ENCODE measurements around the gene SPTLC3.

The SPTLC3 gene

DNA sequence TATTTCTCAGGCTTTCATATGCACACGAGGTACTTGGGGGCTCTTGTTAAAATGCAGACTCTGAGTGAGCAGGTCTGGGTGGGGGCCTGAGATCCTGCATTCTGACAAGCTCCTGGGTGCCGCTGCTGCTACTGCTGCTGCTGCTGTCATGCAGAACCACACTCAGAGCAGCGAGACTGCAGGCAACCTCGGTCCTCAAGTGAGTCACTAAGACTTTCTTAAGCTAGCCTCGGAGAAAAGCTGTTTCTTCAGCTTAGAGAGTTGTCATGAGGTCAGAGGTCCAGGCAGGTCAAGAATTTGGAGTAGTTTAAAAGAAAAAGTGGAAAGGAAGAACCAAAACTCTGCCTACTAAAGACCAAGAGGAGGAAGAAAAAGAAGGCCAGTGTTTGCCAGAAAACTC lies 92.9 kb downstream of the SPTLC3 start:
- DNase-seq: no peak

GRCh38 chr20:13102237-13102636 lies 93.5 kb downstream of the SPTLC3 start:
- no peak for DNase-seq

DNA sequence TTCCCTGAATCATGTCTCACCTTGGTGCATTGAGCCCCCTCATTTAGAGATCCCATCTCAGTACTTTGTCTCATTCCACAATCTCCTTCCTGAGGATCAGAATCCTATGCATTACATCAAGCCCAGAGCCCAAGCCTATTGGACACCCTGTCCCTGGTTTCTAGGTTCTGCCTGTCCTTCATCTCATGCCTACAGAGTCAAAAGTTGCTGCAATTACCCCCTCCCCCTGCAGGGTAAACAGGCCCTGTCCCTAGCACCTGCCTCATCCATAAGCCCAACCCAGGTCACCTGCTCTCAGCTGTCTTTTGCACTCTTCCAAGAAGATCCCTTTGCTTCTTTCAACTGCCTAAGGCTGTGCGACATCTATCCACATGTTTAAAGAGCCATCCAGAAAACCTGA lies 93.9 kb downstream of the SPTLC3 start:
- DNase-seq: no peak

GRCh38 chr20:13105039-13105438 lies 96.3 kb downstream of the SPTLC3 start:
- no peak for DNase-seq

GRCh38 chr20:13105864-13106457 lies 97.2 kb downstream of the SPTLC3 start:
- DNase-seq: no peak

- no peak for DNase-seq
Measured at GRCh38 chr20:13109658-13110057, 100.9 kb downstream of the SPTLC3 start.

GRCh38 chr20:13110796-13111195 lies 102.0 kb downstream of the SPTLC3 start:
- DNase-seq: no peak

GRCh38 chr20:13111249-13111911 lies 102.6 kb downstream of the SPTLC3 start:
- no peak for DNase-seq

- DNase-seq: no peak
Measured at GRCh38 chr20:13113731-13114130, 105.0 kb downstream of the SPTLC3 start.

DNA sequence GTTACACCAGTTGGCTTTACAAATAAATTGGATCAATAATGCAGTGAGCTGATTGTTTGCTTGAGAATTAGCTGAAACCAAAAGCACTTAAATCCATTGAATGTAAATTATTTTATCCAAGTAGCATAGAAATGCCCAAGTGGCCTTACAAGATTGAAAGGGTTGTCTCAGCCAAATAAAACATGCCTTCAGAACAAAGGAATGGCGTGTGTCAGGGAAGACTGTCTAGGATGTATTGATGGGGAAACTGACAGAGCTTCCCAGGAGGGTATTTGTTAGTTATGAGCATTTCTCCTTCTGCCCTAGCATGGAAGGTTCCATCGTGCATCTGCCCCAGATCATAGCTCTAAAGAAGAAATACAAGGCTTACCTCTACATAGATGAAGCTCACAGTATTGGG lies 108.4 kb downstream of the SPTLC3 start:
- no peak for DNase-seq

GRCh38 chr20:13118676-13119075 lies 109.9 kb downstream of the SPTLC3 start:
- no peak for DNase-seq

DNA sequence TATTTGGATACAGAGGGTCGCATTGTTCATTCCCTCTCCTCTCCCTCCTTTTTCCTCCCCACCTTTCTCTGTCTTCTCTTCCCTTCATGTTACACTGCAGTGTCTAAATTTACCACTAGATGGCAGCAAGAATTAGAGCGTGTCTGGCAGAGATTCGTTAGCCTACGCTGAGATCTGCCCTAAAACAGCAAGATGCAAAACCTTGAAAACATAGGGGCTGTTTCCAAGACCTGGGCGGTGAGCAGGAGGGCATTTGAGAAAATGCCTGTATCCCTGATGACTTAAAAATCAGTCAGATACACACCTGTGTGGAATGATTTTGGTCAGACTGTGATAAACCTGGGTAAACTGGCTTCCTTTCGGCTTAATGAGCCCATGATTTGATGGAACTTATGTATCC lies 110.8 kb downstream of the SPTLC3 start:
- peak; percentile 23 for DNase-seq

- no peak for DNase-seq
Measured at GRCh38 chr20:13120471-13120870, 111.7 kb downstream of the SPTLC3 start.

- DNase-seq: no peak
Measured at GRCh38 chr20:13121840-13122515, 113.2 kb downstream of the SPTLC3 start.

- DNase-seq: no peak
Measured at GRCh38 chr20:13125486-13125885, 116.7 kb downstream of the SPTLC3 start.

DNA sequence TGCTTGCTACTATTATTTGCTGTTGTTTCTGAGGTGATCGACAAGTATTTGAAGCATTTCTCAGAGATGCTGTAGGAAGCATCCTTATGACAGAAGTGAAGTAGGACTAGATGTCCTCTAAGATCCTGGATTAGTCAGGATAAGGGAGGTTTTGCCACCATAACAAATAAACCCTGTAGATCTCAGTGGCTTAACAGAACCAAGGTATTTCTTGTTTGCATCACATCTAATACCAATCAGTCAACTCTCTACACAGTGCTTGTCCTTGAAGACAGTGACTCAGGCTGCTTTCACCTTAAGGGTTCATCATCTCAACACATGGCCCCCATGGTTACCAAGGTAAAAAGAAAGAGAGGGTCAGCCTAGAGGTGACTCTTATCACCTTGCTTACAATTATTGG lies 119.4 kb downstream of the SPTLC3 start:
- DNase-seq: no peak

GRCh38 chr20:13130061-13130706 lies 121.4 kb downstream of the SPTLC3 start:
- DNase-seq: no peak

DNA sequence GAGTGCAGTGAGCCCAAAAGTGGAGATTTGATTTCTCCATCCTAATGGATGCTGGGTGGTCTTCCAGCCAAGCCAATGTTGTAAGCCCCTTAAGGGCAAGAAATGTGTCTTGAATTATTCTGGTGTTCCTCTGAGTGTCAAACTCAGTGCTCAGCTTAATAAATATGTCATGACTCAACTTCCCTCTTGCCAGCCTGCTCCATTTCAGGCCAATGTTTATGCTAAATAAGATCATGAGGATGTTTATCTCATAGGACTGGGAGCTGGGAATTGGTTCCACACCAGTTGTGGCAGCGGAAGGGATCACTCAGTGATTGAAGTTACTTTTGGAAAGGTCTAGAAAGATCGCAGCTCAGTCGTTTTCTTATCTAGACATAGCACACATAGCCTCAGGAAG lies 121.9 kb downstream of the SPTLC3 start:
- DNase-seq: no peak

DNA sequence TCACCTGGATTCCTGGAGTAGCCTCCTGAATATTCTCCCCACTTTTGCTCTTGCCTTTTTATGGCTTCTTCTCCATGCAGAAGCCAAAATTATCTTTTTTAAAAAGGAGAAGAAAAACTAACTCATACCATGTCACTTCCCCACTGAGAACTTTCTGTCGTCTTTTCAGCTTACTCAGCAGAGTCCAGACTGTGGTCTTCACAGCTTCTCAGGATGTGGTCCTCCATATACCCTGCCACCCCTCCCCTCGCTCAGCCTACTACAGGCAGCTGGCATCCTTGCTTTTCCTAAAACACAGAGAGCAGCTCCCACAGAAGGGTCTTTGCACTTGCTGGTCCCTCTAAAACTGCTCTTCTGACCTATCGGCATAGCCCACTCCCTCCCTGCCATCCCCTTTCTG lies 122.9 kb downstream of the SPTLC3 start:
- no peak for DNase-seq

- DNase-seq: no peak
Measured at GRCh38 chr20:13139459-13140150, 130.8 kb downstream of the SPTLC3 start.

- no peak for DNase-seq
Measured at GRCh38 chr20:13140201-13140600, 131.4 kb downstream of the SPTLC3 start.

DNA sequence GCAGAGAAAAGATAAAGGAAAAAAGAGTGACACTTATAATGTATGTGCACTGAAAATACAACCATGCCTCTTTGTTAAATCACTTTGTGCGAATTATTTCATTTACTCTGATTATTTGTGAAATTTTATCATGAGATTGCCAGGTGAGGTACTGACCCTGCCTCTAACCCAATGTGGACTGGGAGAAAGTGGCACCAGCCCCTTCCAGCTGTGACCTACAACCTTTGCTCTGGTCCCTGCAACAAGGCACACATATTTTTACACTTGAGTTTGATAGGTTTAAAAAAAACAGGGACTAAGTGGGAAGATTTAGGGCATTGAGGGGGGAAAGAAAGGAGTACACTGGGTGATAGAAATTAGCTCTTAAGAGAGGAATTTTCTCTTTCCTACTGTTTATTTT lies 132.0 kb downstream of the SPTLC3 start:
- no peak for DNase-seq

- no peak for DNase-seq
Measured at GRCh38 chr20:13141546-13141945, 132.8 kb downstream of the SPTLC3 start.
